Testis (tissue), 3 donors: ENCODE data around the gene SERPINI2. TPM values are rescaled to one million over a fixed set of nuclear protein-coding genes. Genes with fewer than 3 reads are reported as not detected.

Experiments used
- DNase-seq: peaks from one replicate; pipeline ENCODE4 v3.0.0-alpha.2; 2019
- H3K27ac ChIP-seq, 2 donors: fragments of 200-600 bp; sonication (generic); one replicate each; pipeline ENCODE4 v1.5.1; 2019
- H3K27me3 ChIP-seq: fragments of 200-600 bp; sonication (generic); one replicate; pipeline ENCODE4 v1.5.1; 2019
- H3K36me3 ChIP-seq: fragments of 200-600 bp; sonication (generic); one replicate; pipeline ENCODE4 v1.5.1; 2017; ENCODE audit warnings: low read depth; ENCODE audit errors: missing control alignments
- H3K4me1 ChIP-seq: fragments of 200-600 bp; sonication (generic); one replicate; pipeline ENCODE4 v1.5.1; 2019
- H3K4me3 ChIP-seq, 2 donors: fragments of 200-600 bp; sonication (generic); one replicate each; pipeline ENCODE4 v1.5.1; 2017 to 2019
- H3K9me3 ChIP-seq: fragments of 200-600 bp; sonication (generic); one replicate; pipeline ENCODE4 v1.5.1; 2017
- POLR2A ChIP-seq: fragments of 450-650 bp; IDR thresholded peaks from one replicate; pipeline ENCODE4 v1.6.1; 2017; ENCODE audit warnings: antibody characterized with exemption, mild to moderate bottlenecking, moderate library complexity
- WGBS, 2 donors: methylation state at CpG; one replicate each; pipeline ENCODE4 v1.1.5; 2018; 5-methylcytosine and 5-hydroxymethylcytosine counted together
- intact Hi-C: fragments of 100-400 bp; cut with DNase I; formaldehyde crosslinking; loops from one replicate; pipeline ENCODE4 v1.15.1; 2023; ENCODE audit warnings: low total_unique reads
- polyA plus RNA-seq: library from polyadenylated mRNA; stranded (reverse); fragments of 350-450 nt; fragmentation: Illumina TruSeq; extraction: RNeasy Lipid Tissue Mini Kit (QIAGEN cat#74804); gene quantifications from one replicate; pipeline ENCODE4 v1.2.3, GENCODE V29; 2014; ENCODE audit warnings: low read depth, low replicate concordance; ENCODE audit not compliant: insufficient read depth
- total RNA-seq, 2 donors: library from RNA; depleted of rRNA; stranded (reverse); fragments of >200 nt; gene quantifications; one replicate each; pipeline ENCODE4 v1.2.3, GENCODE V29; 2016
- TF ChIP-seq, protein P1 (sequence below), 3 experiments: fragments of 450-650 bp in 2 of 3; fragments of 200-600 bp in 1 of 3; sonication (generic) in 1 of 3; IDR thresholded peaks; one replicate each; pipeline ENCODE4 v1.5.1; 2016 to 2019; ENCODE audit warnings: antibody characterized with exemption in 3 of 3, mild to moderate bottlenecking in 2 of 3, moderate library complexity in 1 of 3

SERPINI2 gene
- total and polyA plus RNA-seq, 3 donors from 2014 or later, result 0.25 to 0.47 TPM; not detected in 1

DNA sequence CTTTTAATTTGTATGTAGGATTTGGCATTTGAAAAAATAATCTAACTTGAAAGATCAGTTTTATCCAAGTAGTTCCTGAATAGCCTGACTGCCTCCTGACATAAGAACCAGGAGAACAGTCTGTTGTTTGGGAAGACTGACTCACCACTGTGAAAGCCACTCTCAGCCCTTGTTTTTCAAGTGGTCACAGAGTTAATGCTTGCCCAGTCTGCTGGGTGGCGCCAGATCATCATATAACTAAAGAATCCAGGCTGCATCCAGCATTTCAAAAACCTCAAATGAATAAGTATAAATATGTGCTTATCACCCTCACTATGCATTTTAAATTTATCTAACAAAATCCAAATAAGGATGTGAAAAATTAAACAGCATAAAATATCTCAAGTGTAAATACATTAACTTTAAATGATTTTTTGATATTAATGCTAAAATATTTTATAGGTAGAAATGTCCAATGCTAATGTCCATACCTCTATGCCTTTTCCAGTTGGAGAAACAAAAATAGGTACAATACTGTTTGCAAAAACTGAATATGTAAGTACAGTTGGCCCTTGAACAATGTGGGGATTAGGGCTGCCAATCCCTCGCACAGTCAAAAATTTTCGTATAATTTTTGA is 66.9 kb downstream of the SERPINI2 start:
- Histone ChIP-seq H3K36me3 (no peaks in the 10 kb centered on the region), H3K9me3 (no peaks in the 10 kb centered on the region), H3K27me3 (no peaks in the 10 kb centered on the region), H3K4me3 (no peak overlapping the region), H3K4me1 (no peaks in the 10 kb centered on the region), H3K27ac (no peak overlapping the region)
- WGBS, 2 donors, result 71 to 74% methylated on average over 3 of the region's 3 CpGs
- TF ChIP-seq, protein P1, sequence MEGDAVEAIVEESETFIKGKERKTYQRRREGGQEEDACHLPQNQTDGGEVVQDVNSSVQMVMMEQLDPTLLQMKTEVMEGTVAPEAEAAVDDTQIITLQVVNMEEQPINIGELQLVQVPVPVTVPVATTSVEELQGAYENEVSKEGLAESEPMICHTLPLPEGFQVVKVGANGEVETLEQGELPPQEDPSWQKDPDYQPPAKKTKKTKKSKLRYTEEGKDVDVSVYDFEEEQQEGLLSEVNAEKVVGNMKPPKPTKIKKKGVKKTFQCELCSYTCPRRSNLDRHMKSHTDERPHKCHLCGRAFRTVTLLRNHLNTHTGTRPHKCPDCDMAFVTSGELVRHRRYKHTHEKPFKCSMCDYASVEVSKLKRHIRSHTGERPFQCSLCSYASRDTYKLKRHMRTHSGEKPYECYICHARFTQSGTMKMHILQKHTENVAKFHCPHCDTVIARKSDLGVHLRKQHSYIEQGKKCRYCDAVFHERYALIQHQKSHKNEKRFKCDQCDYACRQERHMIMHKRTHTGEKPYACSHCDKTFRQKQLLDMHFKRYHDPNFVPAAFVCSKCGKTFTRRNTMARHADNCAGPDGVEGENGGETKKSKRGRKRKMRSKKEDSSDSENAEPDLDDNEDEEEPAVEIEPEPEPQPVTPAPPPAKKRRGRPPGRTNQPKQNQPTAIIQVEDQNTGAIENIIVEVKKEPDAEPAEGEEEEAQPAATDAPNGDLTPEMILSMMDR (IDR thresholded peaks at IDR 0.05), result peak in 1 of 3 experiments; percentile 12
- no peak for TF ChIP-seq POLR2A
- intact Hi-C loops, result no loop called here
- peak; percentile 57 for DNase-seq

DNA sequence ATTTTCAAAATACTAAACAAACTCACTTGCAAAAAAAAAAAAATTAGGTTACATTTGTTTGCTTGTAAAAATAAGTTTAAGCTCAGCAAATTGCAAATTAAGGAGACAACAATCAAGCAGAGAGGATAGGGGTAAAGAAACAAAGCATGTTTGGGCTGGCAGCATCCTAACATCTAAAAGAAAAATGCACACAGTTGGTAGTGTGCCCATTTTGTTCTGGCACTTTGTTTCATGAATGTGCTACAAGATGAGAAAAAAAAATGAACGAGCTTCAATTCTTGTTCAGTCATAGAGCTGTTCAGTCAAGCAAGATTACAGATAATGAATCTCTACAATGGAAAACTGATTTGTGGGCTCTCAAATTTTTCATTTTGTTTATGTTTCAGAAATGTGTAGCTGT is 76.0 kb downstream of the SERPINI2 start:
- no peak for DNase-seq
- H3K36me3 ChIP-seq, result no peaks in the 10 kb centered on the region
- no peak for TF ChIP-seq POLR2A
- TF ChIP-seq, protein P1 (IDR thresholded peaks at IDR 0.05), result no peak
- no peak overlapping the region for H3K27ac ChIP-seq
- H3K4me3 ChIP-seq, result no peak overlapping the region
- H3K4me1 ChIP-seq, result no peaks in the 10 kb centered on the region
- WGBS, 2 donors, result 48 to 53% methylated on average over 1 of the region's 1 CpG
- intact Hi-C loops, result no loop called here
- no peaks in the 10 kb centered on the region for H3K27me3 ChIP-seq
- H3K9me3 ChIP-seq, result no peaks in the 10 kb centered on the region

DNA sequence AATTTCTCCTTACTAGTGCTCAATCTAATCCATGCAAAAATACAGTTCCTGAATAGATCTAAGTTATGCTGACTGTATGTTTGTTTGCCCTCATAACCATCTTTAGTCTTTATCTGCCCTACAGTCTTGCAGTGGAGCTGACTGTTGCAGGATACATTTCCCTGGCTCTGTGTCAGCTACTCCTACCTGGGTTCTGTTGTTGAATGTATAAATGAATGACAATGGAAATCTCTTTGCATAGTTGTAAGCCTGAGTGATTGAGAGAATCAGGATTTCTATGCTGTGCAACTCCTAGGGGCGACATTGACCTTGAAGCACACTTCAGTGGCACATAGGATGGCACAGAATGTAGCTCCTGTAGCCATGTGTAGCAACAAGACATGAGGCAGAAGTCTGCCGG is 77.8 kb downstream of the SERPINI2 start:
- DNase-seq, result no peak
- Histone ChIP-seq H3K27me3 (no peaks in the 10 kb centered on the region), H3K9me3 (no peaks in the 10 kb centered on the region), H3K4me3 (no peak overlapping the region), H3K4me1 (no peaks in the 10 kb centered on the region), H3K27ac (no peak overlapping the region), H3K36me3 (no peaks in the 10 kb centered on the region)
- intact Hi-C loops, result no loop called here
- no peak for TF ChIP-seq POLR2A
- TF ChIP-seq, protein P1 (IDR thresholded peaks at IDR 0.05), result no peak
- 76 to 80% methylated on average over 2 of the region's 2 CpGs for WGBS, 2 donors

DNA sequence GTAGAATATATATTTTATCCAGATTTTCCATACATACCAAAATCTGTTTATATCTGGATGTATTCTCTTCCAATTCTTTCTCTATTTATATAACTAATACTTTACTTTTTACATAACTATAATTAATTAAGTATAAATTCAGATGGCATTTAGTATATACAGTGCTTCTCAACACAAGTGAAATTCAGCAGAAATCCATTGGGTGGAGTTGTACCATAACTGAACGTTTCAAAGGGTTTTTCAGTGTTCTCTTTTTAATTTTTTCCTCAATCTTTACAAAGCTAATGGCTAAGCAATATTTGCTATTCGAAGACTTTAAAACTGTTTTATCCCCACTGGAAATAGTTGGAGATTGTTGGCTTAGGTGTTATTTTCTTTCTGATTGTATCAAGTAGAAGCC is 79.8 kb downstream of the SERPINI2 start:
- H3K27ac ChIP-seq, result no peak overlapping the region
- WGBS, 2 donors, result 54 to 66% methylated on average over 2 of the region's 2 CpGs
- intact Hi-C loops, result no loop called here

More for the DNA sequence above, 79.8 kb downstream of the SERPINI2 start:
- Histone ChIP-seq H3K4me3 (no peak overlapping the region), H3K9me3 (no peaks in the 10 kb centered on the region), H3K36me3 (no peaks in the 10 kb centered on the region), H3K4me1 (no peaks in the 10 kb centered on the region), H3K27me3 (no peaks in the 10 kb centered on the region)
- TF ChIP-seq, protein P1 (IDR thresholded peaks at IDR 0.05), result no peak
- TF ChIP-seq POLR2A, result no peak
- DNase-seq, result no peak

Other genes with a start within 250 kb of the SERPINI2 start
- 10 to 100 TPM; 23.2 to 44.7 TPM for gene ZBBX, start 93.7 kb downstream of the SERPINI2 start, total RNA-seq
- gene ZBBX, start 93.7 kb downstream of the SERPINI2 start, polyA plus RNA-seq, result 45.2 TPM
- gene WDR49, start 179.9 kb upstream of the SERPINI2 start, total RNA-seq, result under 1 TPM; 0.55 to 0.93 TPM
- gene WDR49, start 179.9 kb upstream of the SERPINI2 start, polyA plus RNA-seq, result 0.83 TPM